GM18508 (cell line): ENCODE results near the gene PTPRN2.
"Not testable (repeated sequence)": the region's sequence is repeated elsewhere in the genome, so short reads cannot be mapped to it uniquely, and the experiment has no call there.

Experiments
- ATAC-seq: cut with Tn5 transposase; IDR thresholded peaks from one replicate; pipeline ENCODE4 v1.9.1; 2021; ENCODE audit warnings: moderate number of reproducible peaks; ENCODE audit not compliant: insufficient read depth, unreplicated experiment

Gene PTPRN2

DNA sequence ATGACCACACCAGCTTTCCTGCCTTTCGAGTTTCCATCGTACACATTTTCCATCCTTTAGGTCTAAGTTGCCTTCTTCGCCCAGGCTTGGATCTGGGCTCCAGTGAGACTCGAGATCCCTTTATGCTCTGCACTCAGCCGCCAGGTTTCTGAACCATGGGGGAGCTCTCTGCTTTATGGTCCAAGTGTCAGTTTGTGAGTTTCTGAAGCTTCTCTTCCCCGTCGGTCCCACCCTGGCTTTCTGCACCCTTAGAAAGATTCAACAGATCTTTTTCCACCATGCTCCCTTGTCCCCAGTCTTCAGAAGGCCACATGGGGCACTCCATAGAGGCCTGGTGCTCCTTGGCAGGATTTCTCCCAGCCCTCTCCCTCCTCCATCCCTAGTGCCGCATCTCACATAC, 402.0 kb downstream of the PTPRN2 start:
- no peak for ATAC-seq

DNA sequence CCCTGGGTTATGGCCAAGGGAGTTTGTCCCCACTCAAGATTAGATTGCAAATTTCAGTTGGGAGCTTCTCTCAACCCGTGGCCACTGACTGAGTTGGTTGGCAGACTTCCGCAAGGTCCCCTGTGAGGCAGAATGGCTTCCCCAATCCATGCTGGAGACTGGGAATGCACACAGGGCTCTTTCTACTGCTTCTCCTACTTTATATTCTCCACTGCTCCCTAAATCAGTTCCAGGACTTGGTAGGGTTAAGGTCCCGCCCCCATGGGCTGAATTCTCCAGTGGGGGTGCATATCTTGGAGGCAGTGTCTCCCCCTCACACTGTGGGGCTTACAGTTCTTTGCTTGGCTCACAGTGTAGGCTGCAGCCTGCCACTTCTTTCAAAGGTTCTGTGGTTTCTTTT, 404.2 kb downstream of the PTPRN2 start:
- ATAC-seq = no peak

DNA sequence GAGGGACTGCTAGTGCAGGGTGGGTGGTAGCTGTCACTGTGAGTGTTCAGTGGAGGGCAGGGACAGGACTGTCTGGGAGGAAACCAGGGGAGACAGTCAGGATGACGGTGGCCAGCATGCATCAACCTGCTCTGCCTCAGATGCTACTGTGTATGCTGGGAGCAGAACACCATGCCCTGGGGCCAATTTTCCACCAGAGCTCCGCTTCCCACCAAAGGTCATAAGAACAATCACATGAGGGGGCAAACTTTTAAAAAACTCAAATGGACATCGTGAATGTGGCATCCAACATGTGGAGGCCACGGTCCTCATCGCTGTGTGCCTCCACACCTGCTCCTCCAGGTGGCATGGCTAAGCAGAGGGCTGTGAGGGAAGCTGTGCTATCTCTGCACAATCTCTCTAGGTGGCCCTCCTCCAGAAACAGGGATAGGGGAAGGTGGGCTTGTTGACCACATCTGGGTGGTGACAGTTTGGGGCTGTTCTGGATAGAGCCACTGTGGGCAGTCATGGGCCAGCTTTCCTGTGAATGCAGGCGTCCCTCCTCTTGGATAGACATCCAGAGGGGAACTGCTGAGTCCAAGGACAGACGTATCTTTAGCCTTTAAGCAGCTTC, 411.0 kb downstream of the PTPRN2 start:
- no peak for ATAC-seq

DNA sequence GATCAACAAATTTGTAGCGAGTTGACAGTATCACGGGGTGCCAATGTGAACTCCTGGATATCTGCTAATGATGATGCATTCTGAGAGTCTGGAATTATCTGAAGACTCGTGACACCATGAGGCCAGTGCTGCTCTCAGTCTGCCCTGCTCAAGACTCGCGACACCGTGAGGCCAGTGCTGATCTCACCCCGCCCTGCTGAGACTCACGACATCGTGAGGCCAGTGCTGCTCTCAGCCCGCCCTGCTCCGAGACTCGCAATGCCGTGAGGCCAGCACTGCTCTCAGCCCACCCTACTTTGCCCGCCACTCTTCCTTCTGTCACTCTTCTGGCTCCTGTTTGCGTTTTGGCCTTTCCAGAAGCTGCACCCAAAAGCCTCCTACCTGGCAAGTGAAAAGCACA, 411.8 kb downstream of the PTPRN2 start:
- ATAC-seq = no peak

DNA sequence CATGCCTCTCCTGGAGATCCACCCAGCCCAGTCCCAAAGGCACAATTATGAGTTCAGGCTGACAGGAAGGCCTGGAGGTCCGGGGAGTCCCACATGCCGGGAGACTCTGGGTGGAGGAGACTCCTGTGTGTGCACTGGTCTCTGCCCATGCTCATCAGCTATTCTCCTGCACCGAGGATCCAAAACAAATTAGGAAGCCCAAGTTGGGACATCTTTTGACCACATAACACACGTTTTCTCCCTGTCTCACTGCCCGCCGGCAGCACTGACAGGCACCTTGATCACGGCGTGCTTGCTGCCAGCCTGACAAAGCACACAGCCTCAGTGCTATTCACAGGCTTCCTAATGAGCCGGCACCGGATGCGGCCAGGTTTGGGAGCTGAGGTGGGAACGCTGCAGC, 412.7 kb downstream of the PTPRN2 start:
- no peak for ATAC-seq

DNA sequence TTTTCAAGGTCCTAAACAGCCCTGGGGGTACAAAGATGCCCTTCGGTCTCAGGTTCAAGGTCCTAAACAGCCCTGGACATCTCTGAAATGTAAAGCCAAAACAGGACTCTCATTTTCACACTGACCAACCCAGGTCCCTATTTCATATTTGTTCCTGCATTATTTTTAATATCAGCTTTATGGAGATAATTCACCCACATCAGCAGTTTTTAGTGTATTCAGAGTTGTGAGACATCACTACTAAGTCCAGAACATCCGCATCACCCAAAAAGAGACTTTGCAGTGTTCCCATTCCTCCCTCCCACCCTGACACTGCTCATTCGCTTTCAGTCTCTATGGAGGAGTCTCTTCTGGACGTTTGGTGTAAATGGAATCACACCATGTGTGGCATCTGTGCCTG, 420.2 kb downstream of the PTPRN2 start:
- ATAC-seq = no peak

DNA sequence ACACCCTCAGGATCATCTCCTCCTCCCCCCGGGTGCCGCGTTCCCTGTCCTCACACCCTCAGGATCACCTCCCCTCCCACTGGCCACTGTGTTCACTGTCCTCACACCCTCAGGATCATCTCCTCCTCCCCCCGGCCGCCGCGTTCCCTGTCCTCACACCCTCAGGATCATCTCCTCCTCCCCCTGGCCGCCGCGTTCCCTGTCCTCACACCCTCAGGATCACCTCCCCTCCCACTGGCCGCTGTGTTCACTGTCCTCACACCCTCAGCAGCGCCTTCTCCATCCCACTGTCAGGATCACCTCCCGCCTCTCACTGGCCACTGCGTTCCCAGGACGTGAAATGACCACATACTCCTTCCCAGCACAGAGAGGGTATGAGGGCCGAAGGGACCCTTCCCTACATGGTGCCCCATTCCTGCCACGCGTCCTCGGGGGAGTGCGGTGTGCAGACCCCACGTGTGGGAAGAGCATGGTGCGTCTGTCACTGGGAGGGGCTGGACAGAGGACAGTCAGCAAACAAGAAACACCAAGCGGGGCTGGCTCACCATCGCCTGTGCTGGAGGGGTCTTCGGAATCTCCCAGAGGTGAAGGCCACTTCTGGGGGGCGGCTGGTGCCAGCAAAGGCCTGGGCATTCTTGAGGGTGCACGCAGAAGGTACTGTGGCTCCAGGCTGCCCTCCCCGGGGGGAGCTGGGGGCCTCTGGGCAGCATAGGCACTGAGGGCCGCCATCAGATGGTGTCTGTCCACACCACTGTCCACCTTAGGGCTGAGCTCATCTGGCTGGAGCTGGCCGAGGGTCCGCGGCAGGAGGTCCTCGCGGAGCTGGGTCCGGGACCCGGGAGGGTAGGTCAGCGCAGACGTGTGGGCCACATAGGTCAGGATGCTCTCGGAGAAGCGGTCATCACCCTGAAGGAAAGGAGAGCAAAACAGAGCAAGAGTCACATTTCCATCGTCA, 421.0 kb downstream of the PTPRN2 start:
- ATAC-seq = no peak

DNA sequence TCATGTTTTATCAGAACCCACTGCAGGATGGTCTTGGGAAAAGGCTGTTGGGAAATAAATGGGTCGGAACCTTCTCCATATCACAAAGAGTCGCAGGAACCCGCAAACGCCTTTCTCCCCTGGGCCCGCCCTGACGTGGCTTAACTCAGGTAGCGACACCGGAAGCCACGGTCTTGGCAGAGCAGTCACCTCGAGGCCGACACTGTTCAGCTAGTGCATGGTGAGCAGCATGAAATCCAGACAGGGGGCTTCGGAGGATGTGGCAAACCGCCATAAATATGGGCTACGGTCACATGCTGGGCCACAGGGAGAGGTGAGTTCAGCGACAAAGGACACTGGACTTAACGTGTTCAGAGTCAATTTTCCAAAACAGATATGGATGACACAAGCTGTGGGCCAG, 421.9 kb downstream of the PTPRN2 start:
- no peak for ATAC-seq

DNA sequence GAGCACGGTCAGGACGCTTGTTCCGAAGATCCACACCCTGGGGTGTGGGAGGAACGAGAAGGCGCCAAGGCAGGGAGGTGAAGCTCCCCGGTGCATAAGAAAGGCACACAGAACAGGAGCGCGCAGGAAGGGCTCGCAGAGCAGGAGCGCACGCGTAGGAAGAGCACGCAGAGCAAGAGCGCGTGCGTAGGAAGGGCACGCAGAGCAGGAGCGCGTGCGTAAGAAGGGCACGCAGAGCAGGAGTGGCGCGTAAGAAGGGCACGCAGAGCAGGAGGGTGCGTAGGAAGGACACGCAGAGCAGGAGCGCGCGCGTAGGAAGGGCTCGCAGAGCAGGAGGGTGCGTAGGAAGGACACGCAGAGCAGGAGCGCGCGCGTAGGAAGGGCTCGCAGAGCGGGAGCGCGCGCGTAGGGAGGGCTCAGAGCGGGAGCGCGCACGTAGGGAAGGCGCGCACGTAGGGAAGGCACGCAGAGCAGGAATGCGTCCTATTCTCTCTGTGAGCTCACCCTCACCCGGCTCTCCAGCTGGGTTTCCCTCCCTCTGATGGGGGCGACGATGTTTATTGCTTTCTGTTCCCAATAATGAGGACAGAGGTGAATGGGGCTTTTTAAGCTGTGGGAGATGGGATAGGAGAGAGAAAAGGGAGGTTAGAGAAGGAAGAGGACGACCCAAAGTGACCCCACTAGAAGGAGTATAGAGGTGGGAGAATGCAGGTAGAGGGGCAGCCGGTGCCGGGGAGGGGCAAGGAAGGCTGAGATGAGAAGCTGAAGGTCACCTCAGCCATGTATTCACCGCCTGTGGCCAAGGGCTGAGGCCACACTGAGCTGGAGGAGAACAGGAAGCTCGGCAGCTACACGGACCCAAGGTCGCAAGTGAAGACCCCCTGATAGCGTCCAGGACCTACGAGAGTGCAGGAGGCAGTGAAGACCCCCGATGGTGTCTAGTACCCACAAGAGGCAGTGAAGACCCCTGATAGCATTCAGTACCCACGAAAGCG, 423.2 kb downstream of the PTPRN2 start:
- ATAC-seq = no peak

DNA sequence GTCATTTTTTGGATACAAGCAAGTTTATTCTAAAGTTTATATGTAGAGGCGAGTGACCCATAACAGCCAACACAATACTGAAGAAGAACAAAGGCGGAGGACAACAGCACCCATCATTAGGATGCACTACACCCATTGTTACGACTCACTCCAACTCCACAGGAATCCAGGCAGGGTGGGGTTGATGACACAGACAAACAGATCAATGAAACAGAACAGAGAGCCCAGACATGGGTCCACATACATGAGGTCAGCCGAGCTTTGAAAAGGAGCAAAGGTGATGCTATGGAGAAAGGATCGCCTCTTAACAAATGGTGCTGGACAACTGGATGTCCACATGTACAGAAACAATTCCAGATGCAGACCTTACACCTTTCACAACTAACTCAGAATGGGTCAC, 426.4 kb downstream of the PTPRN2 start:
- no peak for ATAC-seq

DNA sequence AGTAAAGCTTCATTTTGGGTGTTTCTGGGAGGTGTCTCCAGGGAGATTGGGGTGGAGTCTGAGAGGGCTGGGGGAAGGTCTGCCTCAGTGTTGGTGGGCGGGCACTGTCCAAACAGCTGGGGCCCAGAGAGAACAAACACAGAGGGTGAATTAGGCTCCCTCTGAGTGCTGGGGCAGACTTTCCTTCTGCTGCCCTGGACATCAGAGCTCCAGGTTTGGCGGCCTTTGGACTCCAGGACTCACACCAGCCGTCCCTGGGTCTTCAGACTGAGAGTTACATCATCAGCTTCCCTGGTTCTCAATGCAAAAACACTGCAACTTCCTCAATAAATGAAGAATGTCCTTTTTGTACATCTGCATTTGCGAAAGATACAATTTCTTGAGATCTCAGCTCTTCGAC, 427.4 kb downstream of the PTPRN2 start:
- ATAC-seq = no peak

DNA sequence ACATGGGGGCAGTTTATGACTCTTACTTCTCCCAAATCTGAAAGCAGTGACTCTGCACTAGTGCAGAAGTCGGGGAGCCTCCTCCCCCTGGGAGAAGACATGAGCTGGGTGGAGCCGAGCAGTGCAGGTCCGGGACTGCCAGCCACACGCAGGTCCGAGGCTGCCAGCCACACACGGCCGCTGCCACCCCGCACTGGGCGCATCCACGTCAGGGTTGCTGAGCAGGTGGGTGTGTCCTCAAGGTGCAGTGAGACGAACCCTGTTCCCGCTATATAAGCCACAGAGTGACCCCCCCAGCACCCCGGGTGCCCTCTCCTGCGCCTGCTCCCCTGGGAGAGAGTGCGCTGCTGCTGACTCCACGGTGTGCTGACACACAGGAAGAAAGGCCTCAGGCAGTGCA, 430.2 kb downstream of the PTPRN2 start:
- ATAC-seq = no peak

DNA sequence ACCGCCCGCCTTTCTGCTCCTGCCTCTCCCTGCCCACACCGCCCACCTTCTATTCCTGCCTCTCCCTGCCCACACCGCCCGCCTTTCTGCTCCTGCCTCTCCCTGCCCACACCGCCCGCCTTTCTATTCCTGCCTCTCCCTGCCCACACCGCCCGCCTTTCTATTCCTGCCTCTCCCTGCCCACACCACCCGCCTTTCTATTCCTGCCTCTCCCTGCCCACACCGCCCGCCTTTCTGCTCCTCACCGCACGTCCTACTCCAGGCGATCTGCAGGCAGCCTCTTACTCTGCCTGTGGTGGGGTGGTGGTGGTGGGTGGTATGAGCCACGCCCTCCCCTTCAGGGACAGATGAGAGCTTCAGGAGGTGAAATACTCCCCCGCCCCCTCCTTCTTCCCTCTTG, 436.4 kb downstream of the PTPRN2 start:
- ATAC-seq = not testable (repeated sequence)

DNA sequence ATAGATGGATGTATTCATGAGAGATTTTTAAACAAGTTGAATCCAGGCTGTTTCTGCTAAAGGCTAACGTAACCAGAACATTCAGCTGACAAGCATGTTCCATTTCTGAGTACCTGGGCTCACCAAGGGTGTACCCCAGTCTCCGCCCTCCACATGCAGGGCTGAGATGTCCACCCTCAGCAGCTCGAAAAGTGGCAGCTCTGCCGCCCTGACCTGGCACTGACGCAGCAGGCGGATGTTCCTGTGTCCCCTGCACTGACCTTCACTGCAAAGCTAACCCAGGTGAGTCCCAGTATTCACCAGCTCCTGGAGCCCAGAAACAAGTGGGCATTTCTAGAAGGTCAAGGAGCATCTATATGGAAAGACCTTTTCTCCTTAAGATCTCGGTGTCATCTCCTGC, 437.4 kb downstream of the PTPRN2 start:
- ATAC-seq = no peak

DNA sequence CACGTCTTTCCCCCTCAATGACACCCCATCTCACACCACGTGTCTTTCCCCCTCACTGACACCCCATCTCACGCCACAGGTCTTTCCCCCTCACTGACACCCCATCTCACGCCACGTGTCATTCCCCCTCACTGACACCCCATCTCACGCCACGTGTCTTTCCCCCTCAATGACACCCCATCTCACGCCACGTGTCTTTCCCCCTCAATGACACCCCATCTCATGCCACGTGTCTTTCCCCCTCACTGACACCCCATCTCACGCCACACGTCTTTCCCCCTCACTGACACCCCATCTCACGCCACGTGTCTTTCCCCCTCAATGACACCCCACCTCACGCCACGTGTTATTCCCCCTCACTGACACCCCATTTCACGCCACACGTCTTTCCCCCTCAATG, 440.2 kb downstream of the PTPRN2 start:
- not testable (repeated sequence) for ATAC-seq

DNA sequence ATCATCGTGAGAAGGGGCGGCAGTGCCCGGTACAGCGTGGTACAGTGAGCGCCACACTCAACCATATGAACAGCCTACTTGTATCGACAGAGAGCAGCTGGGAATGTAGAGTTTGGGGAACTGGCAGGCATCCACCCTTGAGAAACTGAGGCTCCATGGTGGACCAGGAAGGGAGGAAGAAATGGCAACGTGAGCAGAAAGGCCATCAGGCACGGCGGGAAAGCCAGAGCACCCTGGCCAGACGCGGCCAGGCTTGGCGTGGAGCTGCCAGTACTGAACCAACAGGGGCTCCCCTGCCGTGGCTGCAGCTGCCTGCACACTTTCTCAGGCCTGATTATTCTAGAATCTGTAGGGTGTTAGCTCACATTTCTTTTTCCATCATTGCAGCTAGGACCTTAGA, 442.3 kb downstream of the PTPRN2 start:
- no peak for ATAC-seq

DNA sequence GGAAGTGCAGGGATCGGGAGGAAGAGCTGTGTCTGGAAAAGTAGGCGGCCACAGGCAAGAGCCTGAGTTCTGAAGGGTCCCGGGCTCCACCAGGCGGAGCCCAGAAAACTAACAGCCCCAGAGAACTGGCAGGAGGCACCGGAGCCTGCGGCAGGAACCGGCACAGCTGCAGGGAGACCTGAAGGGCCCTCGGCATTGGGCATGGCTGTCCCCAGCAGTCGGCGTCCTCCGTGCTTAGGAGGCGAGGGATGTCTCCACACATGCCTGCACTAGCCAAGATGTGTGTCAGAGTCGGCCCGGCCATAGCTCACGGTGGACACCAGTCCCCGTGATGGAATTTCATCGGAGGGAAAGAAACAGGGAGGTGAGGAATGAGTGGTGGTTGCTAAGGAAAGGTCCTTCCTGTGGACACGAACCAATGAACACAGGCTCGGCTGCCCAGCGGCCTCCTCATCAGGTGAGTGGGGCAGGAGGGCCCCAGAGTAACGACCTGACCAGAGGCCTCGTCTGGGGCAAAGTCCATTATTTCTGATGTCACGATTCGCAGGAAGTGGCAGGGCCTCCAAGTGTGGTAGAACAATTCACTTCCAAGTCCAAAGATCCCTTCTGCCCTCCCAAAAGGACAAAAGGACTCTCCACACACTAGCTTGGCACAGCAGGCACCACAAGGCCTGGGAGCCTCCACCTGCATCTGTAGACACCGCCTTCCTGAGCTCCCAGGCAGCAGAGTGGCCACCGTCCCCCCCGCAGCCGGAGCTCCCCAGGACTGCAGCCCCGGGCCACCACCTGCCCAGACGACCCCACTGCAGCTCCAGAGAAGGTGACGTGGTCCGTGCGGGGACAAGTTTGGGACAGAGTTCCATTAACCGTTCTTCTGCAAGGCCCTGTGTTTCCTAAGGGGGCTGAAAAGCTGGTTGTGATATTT, 444.2 kb downstream of the PTPRN2 start:
- ATAC-seq = no peak

DNA sequence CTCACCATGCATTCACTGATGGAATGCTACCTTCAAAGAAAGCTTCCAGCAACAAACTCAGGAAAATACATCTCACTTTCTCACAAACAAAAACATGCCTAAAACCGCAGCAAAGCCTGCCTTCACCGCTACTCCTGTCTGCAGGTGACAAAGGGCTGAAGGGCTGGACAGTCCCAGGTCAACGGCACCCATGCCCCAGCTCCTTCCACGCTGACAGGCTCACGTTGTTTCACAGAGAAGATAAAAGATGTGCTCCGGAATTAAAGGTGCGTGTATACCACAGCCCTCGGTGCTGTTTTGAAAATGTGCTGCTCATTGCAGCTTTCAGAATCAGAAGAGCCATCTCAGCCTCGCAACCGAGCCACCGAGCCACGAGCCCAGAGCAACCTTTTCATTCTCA, 445.0 kb downstream of the PTPRN2 start:
- ATAC-seq = no peak

DNA sequence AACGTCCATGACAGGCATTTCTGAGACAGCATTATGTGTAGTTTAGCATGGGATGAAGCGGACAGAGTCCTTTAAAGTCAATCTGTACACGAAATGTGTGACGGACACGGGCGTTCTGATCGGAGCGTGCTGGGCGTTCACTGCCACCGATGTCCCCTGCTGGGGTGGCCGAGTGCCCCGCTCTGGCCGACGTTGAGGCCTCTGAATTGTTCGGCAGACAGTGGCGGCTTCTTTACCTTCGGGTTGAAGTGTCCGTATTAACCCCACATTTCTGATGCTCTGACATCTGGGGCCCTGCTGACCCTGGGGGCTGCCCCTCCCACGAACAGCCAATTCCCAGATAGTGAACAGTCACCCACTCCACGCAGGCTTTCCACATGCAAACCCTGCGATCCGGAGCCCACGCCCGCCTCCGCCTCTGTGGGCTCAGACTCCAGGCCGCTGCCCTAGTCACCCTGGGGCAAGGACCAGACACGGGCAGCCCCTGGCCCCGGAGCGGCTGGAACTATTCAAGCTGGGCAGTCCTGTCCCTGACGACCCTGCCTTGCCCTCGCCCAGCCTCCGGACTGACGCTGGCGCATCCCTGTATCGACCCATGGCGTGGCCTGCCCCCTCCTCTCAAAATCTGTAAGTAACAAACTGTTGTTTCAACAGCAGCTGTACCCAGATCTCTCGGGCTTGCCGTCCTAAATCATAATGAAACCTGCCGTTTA, 445.7 kb downstream of the PTPRN2 start:
- ATAC-seq = no peak
